A549 (cell line): ENCODE measurements around the gene SERPINA6. TPM values are rescaled to one million over a fixed set of nuclear protein-coding genes. Genes with fewer than 3 reads are reported as not detected.

ENCODE experiments used
- ATAC-seq, 2 experiments: fragments of 200-7000 bp in 1 of 2; fragments of >200 bp in 1 of 2; cut with Nextera tagmentation in 1 of 2; cut with Tn5 transposase in 1 of 2; 3 replicates each; pipeline versions ENCODE4 v1.8.0 to v1.9.1; 2018 to 2020; ENCODE audit warnings: mild to moderate bottlenecking in 1 of 2, moderate library complexity in 1 of 2
- CTCF ChIA-PET: fragments of 300-600 bp; sonication (Branson Sonifier 250); formaldehyde crosslinking; extraction: SDS; loops from one replicate; lab custom pipeline; 2021; ENCODE audit warnings: antibody characterized with exemption, inconsistent platforms; lab: Yijun Ruan, JAX
- POLR2A ChIA-PET: fragments of 350-600 bp; formaldehyde crosslinking; extraction: SDS; loops from one replicate; lab custom pipeline; 2021; ENCODE audit warnings: antibody characterized with exemption, inconsistent platforms; lab: Yijun Ruan, JAX
- DNase-seq, 2 experiments: peaks; one replicate each; pipeline versions ENCODE4 v3.0.0 to v3.0.0-alpha.2; 2011 to 2016; ENCODE audit warnings: low read depth in 1 of 2, low spot score in 1 of 2
- FAIRE-seq: peaks from 2 replicates; lab custom pipeline; 2011; peaks lifted over from hg19 to GRCh38; lab: Jason Lieb, UNC
- H3K27ac ChIP-seq, 2 experiments: fragments of >200 bp; sonication (Bioruptor Twin); formaldehyde crosslinking; 3 replicates each; pipeline ENCODE4 v1.5.1; 2016 to 2017
- H3K4me1 ChIP-seq: fragments of >200 bp; sonication (Bioruptor Twin); formaldehyde crosslinking; 3 replicates; pipeline ENCODE4 v1.6.1; 2016
- H3K4me2 ChIP-seq: fragments of >200 bp; sonication (Bioruptor Twin); formaldehyde crosslinking; 3 replicates; pipeline ENCODE4 v1.6.1; 2016
- H3K4me3 ChIP-seq: fragments of >200 bp; sonication (Bioruptor Twin); formaldehyde crosslinking; 3 replicates; pipeline ENCODE4 v1.5.1; 2016
- H3K9me3 ChIP-seq: fragments of >200 bp; sonication (Bioruptor Twin); formaldehyde crosslinking; 3 replicates; pipeline ENCODE4 v1.6.1; 2016
- BCL3 ChIP-seq: fragments of >200 bp; sonication (Bioruptor Twin); formaldehyde crosslinking; IDR thresholded peaks from 3 replicates; pipeline ENCODE4 v1.6.1; 2016
- BHLHE40 ChIP-seq: IDR thresholded peaks from 2 replicates; pipeline ENCODE4 v1.6.1; 2012; ENCODE audit warnings: low read depth, low read length, inconsistent platforms
- CBX2 ChIP-seq: fragments of 200-600 bp; sonication (generic); IDR thresholded peaks from 2 replicates; pipeline ENCODE4 v1.6.1; 2016; ENCODE audit warnings: low read depth, mild to moderate bottlenecking, borderline replicate concordance
- CEBPB ChIP-seq, 2 experiments: fragments of >200 bp in 1 of 2; sonication (Bioruptor Twin) in 1 of 2; formaldehyde crosslinking in 1 of 2; IDR thresholded peaks; 2 replicates each; pipeline ENCODE4 v1.6.1; 2012 to 2016
- E2F6 ChIP-seq: IDR thresholded peaks from 2 replicates; pipeline ENCODE4 v1.6.1; 2012; ENCODE audit warnings: low read depth, borderline replicate concordance
- EHMT2 ChIP-seq: fragments of 200-600 bp; sonication (generic); IDR thresholded peaks from 2 replicates; pipeline ENCODE4 v1.6.1; 2016; ENCODE audit warnings: antibody characterized with exemption, low read depth, mild to moderate bottlenecking, moderate library complexity
- ELK1 ChIP-seq: fragments of 150-350 bp; IDR thresholded peaks from 2 replicates; pipeline ENCODE4 v1.6.1; 2014; ENCODE audit warnings: low read depth, mild to moderate bottlenecking, low read length
- FOSL2 ChIP-seq, 2 experiments: fragments of 450-650 bp in 1 of 2; fragments of >200 bp in 1 of 2; sonication (Bioruptor Twin) in 1 of 2; formaldehyde crosslinking; IDR thresholded peaks; 2 replicates each; pipeline versions ENCODE4 v1.5.0 to v1.6.1; 2016 to 2020; ENCODE audit warnings: mild to moderate bottlenecking in 1 of 2, moderate library complexity in 1 of 2
- HOXB5 ChIP-seq: fragments of 250-450 bp; sonication (Bioruptor Pico); IDR thresholded peaks from 2 replicates; pipeline ENCODE4 v1.5.0; 2020; ENCODE audit warnings: mild to moderate bottlenecking, moderate library complexity
- JUN ChIP-seq, 2 experiments: fragments of >200 bp; sonication (Bioruptor Twin); formaldehyde crosslinking; IDR thresholded peaks; 2 replicates in 1 of 2; 3 replicates in 1 of 2; pipeline ENCODE4 v1.6.1; 2016 to 2017
- JUNB ChIP-seq: fragments of >200 bp; sonication (Bioruptor Twin); formaldehyde crosslinking; IDR thresholded peaks from 2 replicates; pipeline ENCODE4 v1.6.1; 2016
- KDM1A ChIP-seq: fragments of 200-600 bp; sonication (generic); IDR thresholded peaks from 2 replicates; pipeline ENCODE4 v1.6.1; 2016; ENCODE audit warnings: low read depth, mild to moderate bottlenecking
- MAX ChIP-seq: IDR thresholded peaks from 2 replicates; pipeline ENCODE4 v1.6.1; 2012
- MAZ ChIP-seq: fragments of 150-350 bp; IDR thresholded peaks from 2 replicates; pipeline ENCODE4 v1.6.1; 2014; ENCODE audit warnings: antibody characterized with exemption, low read depth, low read length, borderline replicate concordance
- NPAS2 ChIP-seq: fragments of 250-450 bp; sonication (Bioruptor Pico); IDR thresholded peaks from 2 replicates; pipeline ENCODE4 v1.8.0; 2022; ENCODE audit warnings: mild to moderate bottlenecking, moderate library complexity, borderline replicate concordance
- NR3C1 ChIP-seq: fragments of >200 bp; sonication (Bioruptor Twin); formaldehyde crosslinking; IDR thresholded peaks from 3 replicates; pipeline ENCODE4 v1.6.1; 2017
- PHF8 ChIP-seq: fragments of 200-600 bp; sonication (generic); IDR thresholded peaks from 2 replicates; pipeline ENCODE4 v1.6.1; 2016; ENCODE audit warnings: low read depth, mild to moderate bottlenecking, antibody characterized with exemption, moderate library complexity, borderline replicate concordance
- POLR2AphosphoS2 ChIP-seq: conservative IDR thresholded peaks from 2 replicates; pipeline ENCODE4 v1.6.1; 2012; ENCODE audit warnings: low read length, improper control_type of control experiment, inconsistent platforms
- RAD21 ChIP-seq, 2 experiments: fragments of >200 bp in 1 of 2; sonication (Bioruptor Twin) in 1 of 2; formaldehyde crosslinking in 1 of 2; IDR thresholded peaks in 1 of 2; conservative IDR thresholded peaks in 1 of 2; 2 replicates in 1 of 2; 3 replicates in 1 of 2; pipeline ENCODE4 v1.6.1; 2012 to 2018; ENCODE audit warnings: inconsistent platforms in 1 of 2
- SMC3 ChIP-seq: fragments of >200 bp; sonication (Bioruptor Twin); formaldehyde crosslinking; IDR thresholded peaks from 3 replicates; pipeline ENCODE4 v1.6.1; 2018; ENCODE audit warnings: inconsistent platforms
- SREBF2 ChIP-seq: fragments of 450-650 bp; IDR thresholded peaks from 2 replicates; pipeline ENCODE4 v1.6.1; 2014; ENCODE audit warnings: mild to moderate bottlenecking, moderate library complexity
- TP53 ChIP-seq: fragments of 250-450 bp; sonication (Bioruptor Pico); IDR thresholded peaks from 2 replicates; pipeline ENCODE4 v1.5.0; 2021; ENCODE audit warnings: mild to moderate bottlenecking, moderate library complexity
- ZFP36 ChIP-seq: fragments of 450-650 bp; IDR thresholded peaks from 2 replicates; pipeline ENCODE4 v1.6.1; 2014; ENCODE audit warnings: borderline replicate concordance; ENCODE audit not compliant: partially characterized antibody
- ZNF302 ChIP-seq: fragments of 250-450 bp; sonication (Bioruptor Pico); IDR thresholded peaks from 2 replicates; pipeline ENCODE4 v1.9.0; 2021; ENCODE audit warnings: inconsistent platforms, mild to moderate bottlenecking, moderate library complexity
- WGBS: methylation state at CpG from one replicate; pipeline ENCODE4 v1.1.6; 2017; ENCODE audit errors: missing lambda C conversion rate; 5-methylcytosine and 5-hydroxymethylcytosine counted together
- polyA plus RNA-seq, 4 experiments: library from polyadenylated mRNA; depleted of rRNA in 3 of 4; stranded (reverse); fragments of >200 nt; fragmentation: RNase III in 1 of 4; extraction: RNeasy Plus Mini Kit Qiagen cat#74134 plus additional on column Dnase treatment in 1 of 4; gene quantifications; 2 replicates in 3 of 4; 3 replicates in 1 of 4; pipeline ENCODE4 v1.2.3, GENCODE V29; 2011 to 2017

SERPINA6 gene
- polyA plus RNA-seq, 2 of the 4 experiments (the other 2 are of a cell fraction), result 0.43 to 1.8 TPM

- Histone ChIP-seq H3K4me2 (no peak overlapping the region), H3K9me3 (peaks cover 6% of the 10 kb centered on the region; the same call in 2 of the 3 replicates), H3K27ac (no peak overlapping the region), H3K4me3 (no peak overlapping the region), H3K4me1 (no peaks in the 10 kb centered on the region)
- no peak for DNase-seq
- ChIA-PET POLR2A (no interaction called here), CTCF (no interaction called here)
- TF ChIP-seq TP53 (CRISPR knock-in tag), result no peak
- no peak for TF ChIP-seq CEBPB (IDR thresholded peaks at IDR 0.05)
- no peak for TF ChIP-seq FOSL2 (IDR thresholded peaks at IDR 0.05)
- TF ChIP-seq FOSL2 (CRISPR knock-in tag; IDR thresholded peaks at IDR 0.05), result no peak
- no peak for TF ChIP-seq ZFP36
- TF ChIP-seq NPAS2 (CRISPR knock-in tag), result no peak
- TF ChIP-seq JUN (IDR thresholded peaks at IDR 0.05), result no peak
- TF ChIP-seq SREBF2, result no peak
- TF ChIP-seq MAX, result no peak
- no peak for TF ChIP-seq POLR2AphosphoS2
- TF ChIP-seq HOXB5, result no peak
- no peak for TF ChIP-seq E2F6
- no peak for TF ChIP-seq JUNB
- no peak for TF ChIP-seq EHMT2
- TF ChIP-seq KDM1A, result no peak
- TF ChIP-seq BHLHE40, result no peak
- no peak for TF ChIP-seq CBX2
- TF ChIP-seq ELK1, result no peak
- TF ChIP-seq SMC3, result no peak
- no peak for TF ChIP-seq RAD21 (conservative IDR thresholded peaks at IDR 0.05 in 1 of 2, IDR thresholded peaks at IDR 0.05 in 1 of 2)
- no peak for TF ChIP-seq NR3C1
- no peak for FAIRE-seq
- 6% methylated on average over 3 of the region's 3 CpGs for WGBS
- no peak for ATAC-seq
Measured at GRCh38 chr14:94310248-94310647, 12.9 kb downstream of the SERPINA6 start.

GRCh38 chr14:94309721-94310120 lies 13.4 kb downstream of the SERPINA6 start:
- ATAC-seq, result no peak
- CTCF ChIA-PET, result no interaction called here
- Histone ChIP-seq H3K4me1 (no peaks in the 10 kb centered on the region), H3K27ac (no peak overlapping the region), H3K4me2 (no peak overlapping the region), H3K4me3 (no peak overlapping the region), H3K9me3 (peaks cover 6% of the 10 kb centered on the region; the same call in 2 of the 3 replicates)
- no peak for FAIRE-seq
- POLR2A ChIA-PET, result no interaction called here
- no peak for DNase-seq
- TF ChIP-seq ZNF302 (no peak), POLR2AphosphoS2 (no peak), E2F6 (no peak), NR3C1 (no peak)
- 61% methylated on average over 10 of the region's 10 CpGs for WGBS

- ATAC-seq, result peak in 1 of 2 experiments; percentile 65; a peak in 3 of 6 replicates
- Histone ChIP-seq H3K27ac (no peak overlapping the region), H3K9me3 (peaks cover 6% of the 10 kb centered on the region; the same call in 2 of the 3 replicates), H3K4me2 (no peak overlapping the region), H3K4me1 (no peaks in the 10 kb centered on the region), H3K4me3 (no peak overlapping the region)
- 11% methylated on average over 5 of the region's 5 CpGs for WGBS
- ChIA-PET CTCF (interaction anchor here (0.6 to 0.8 kb wide), 2 partner anchors 32 to 127 kb away, joined by 3 read pairs; no protein-coding TSS in a partner anchor), POLR2A (no interaction called here)
- peak; percentile 27 to 50; a peak in 2 of 5 replicates for TF ChIP-seq RAD21 (conservative IDR thresholded peaks at IDR 0.05 in 1 of 2, IDR thresholded peaks at IDR 0.05 in 1 of 2)
- no peak for TF ChIP-seq BCL3
- no peak for TF ChIP-seq MAZ
- TF ChIP-seq PHF8, result no peak
- DNase-seq, result peak in 1 of 2 experiments; percentile 51
- FAIRE-seq, result no peak
Measured at GRCh38 chr14:94307410-94307992, 15.6 kb downstream of the SERPINA6 start.
